GM21381 (cell line): Measurements from ENCODE around the gene KIRREL1.

Experiments used
- ATAC-seq: cut with Tn5 transposase; IDR thresholded peaks from one replicate; pipeline ENCODE4 v1.9.1; 2021; ENCODE audit warnings: mild to moderate bottlenecking, moderate library complexity; ENCODE audit not compliant: unreplicated experiment

Gene KIRREL1

GRCh38 chr1:158059984-158060383 lies 66.5 kb downstream of the KIRREL1 start:
- ATAC-seq = no peak

GRCh38 chr1:158062174-158062573 lies 68.7 kb downstream of the KIRREL1 start:
- ATAC-seq = no peak

GRCh38 chr1:158067662-158068061 lies 74.2 kb downstream of the KIRREL1 start:
- no peak for ATAC-seq

- no peak for ATAC-seq
Observed at GRCh38 chr1:158068918-158069317, 75.5 kb downstream of the KIRREL1 start.

- ATAC-seq = no peak
Observed at GRCh38 chr1:158071138-158071537, 77.7 kb downstream of the KIRREL1 start.

GRCh38 chr1:158075078-158075477 lies 81.6 kb downstream of the KIRREL1 start:
- ATAC-seq = no peak

- ATAC-seq = no peak
Observed at GRCh38 chr1:158076441-158076840, 83.0 kb downstream of the KIRREL1 start.

- no peak for ATAC-seq
Observed at GRCh38 chr1:158077411-158078256, 84.2 kb downstream of the KIRREL1 start.

GRCh38 chr1:158078569-158079080 lies 85.2 kb downstream of the KIRREL1 start:
- ATAC-seq = no peak

- ATAC-seq = no peak
Observed at GRCh38 chr1:158080066-158080465, 86.6 kb downstream of the KIRREL1 start.

- no peak for ATAC-seq
Observed at GRCh38 chr1:158084336-158084735, 90.9 kb downstream of the KIRREL1 start.

- ATAC-seq = no peak
Observed at GRCh38 chr1:158084747-158085146, 91.3 kb downstream of the KIRREL1 start.

- ATAC-seq = no peak
Observed at GRCh38 chr1:158087320-158087927, 94.0 kb downstream of the KIRREL1 start.

GRCh38 chr1:158089476-158089875 lies 96.0 kb downstream of the KIRREL1 start:
- no peak for ATAC-seq

- ATAC-seq = no peak
Observed at GRCh38 chr1:158089925-158090637, 96.6 kb downstream of the KIRREL1 start.

GRCh38 chr1:158093376-158093775 lies 99.9 kb downstream of the KIRREL1 start:
- no peak for ATAC-seq

- no peak for ATAC-seq
Observed at GRCh38 chr1:158094571-158094970, 101.1 kb downstream of the KIRREL1 start.

GRCh38 chr1:158095737-158096335 lies 102.4 kb downstream of the KIRREL1 start:
- peak; percentile 54 for ATAC-seq

- no peak for ATAC-seq
Observed at GRCh38 chr1:158098256-158098655, 104.8 kb downstream of the KIRREL1 start.

GRCh38 chr1:158099185-158099584 lies 105.7 kb downstream of the KIRREL1 start:
- no peak for ATAC-seq

GRCh38 chr1:158100498-158100897 lies 107.1 kb downstream of the KIRREL1 start:
- no peak for ATAC-seq
